ENCODE results near the gene CACNA1B.
"Not testable (repeated sequence)": the region's sequence is repeated elsewhere in the genome, so short reads cannot be mapped to it uniquely, and the experiment has no call there.

CACNA1B gene

GRCh38 chr9:137877506-137878122 lies at the start of gene CACNA1B:
Gene CACNA1B (plus strand): TSS chr9:137877782. CDS start chr9:137877934, 152 bp downstream.
- not testable (repeated sequence) for DNase-seq (ENCODE audit: low read depth in 2 of 2)

GRCh38 chr9:137827908-137828526 lies 49.6 kb upstream of the CACNA1B start:
- no peak for DNase-seq (ENCODE audit: low read depth in 2 of 2)

- no peak for DNase-seq (ENCODE audit: low read depth in 2 of 2)
Observed at GRCh38 chr9:137828527-137829259, 48.9 kb upstream of the CACNA1B start.

- no peak for DNase-seq (ENCODE audit: low read depth in 2 of 2)
Observed at GRCh38 chr9:137829260-137829996, 48.2 kb upstream of the CACNA1B start.

- DNase-seq (ENCODE audit: low read depth in 2 of 2), result no peak
Observed at GRCh38 chr9:137832191-137832700, 45.3 kb upstream of the CACNA1B start.

GRCh38 chr9:137832830-137833590 lies 44.6 kb upstream of the CACNA1B start:
- no peak for DNase-seq (ENCODE audit: low read depth in 2 of 2)

- DNase-seq (ENCODE audit: low read depth in 2 of 2), result no peak
Observed at GRCh38 chr9:137833721-137834613, 43.6 kb upstream of the CACNA1B start.

GRCh38 chr9:137834846-137835546 lies 42.6 kb upstream of the CACNA1B start:
- DNase-seq (ENCODE audit: low read depth in 2 of 2), result no peak

- DNase-seq (ENCODE audit: low read depth in 2 of 2), result no peak
Observed at GRCh38 chr9:137836151-137836830, 41.3 kb upstream of the CACNA1B start.

- DNase-seq (ENCODE audit: low read depth in 2 of 2), result no peak
Observed at GRCh38 chr9:137836831-137837241, 40.7 kb upstream of the CACNA1B start.

GRCh38 chr9:137837345-137838278 lies 40.0 kb upstream of the CACNA1B start:
- no peak for DNase-seq (ENCODE audit: low read depth in 2 of 2)

- no peak for DNase-seq (ENCODE audit: low read depth in 2 of 2)
Observed at GRCh38 chr9:137838576-137838975, 39.0 kb upstream of the CACNA1B start.

- DNase-seq (ENCODE audit: low read depth in 2 of 2), result no peak
Observed at GRCh38 chr9:137843355-137843754, 34.2 kb upstream of the CACNA1B start.

GRCh38 chr9:137851516-137852267 lies 25.9 kb upstream of the CACNA1B start:
- DNase-seq (ENCODE audit: low read depth in 2 of 2), result no peak

GRCh38 chr9:137853392-137853995 lies 24.1 kb upstream of the CACNA1B start:
- DNase-seq (ENCODE audit: low read depth in 2 of 2), result no peak

GRCh38 chr9:137860361-137860760 lies 17.2 kb upstream of the CACNA1B start:
- no peak for DNase-seq (ENCODE audit: low read depth in 2 of 2)
